HUES64 (cell line): Measurements from ENCODE around the gene JOSD1.

Experiments used
- H3K27ac ChIP-seq: 2 replicates; pipeline ENCODE4 v1.7.0; 2013; ENCODE audit warnings: low read depth, low read length, inconsistent platforms
- H3K27me3 ChIP-seq: 2 replicates; pipeline ENCODE4 v1.6.1; 2013; ENCODE audit warnings: mild to moderate bottlenecking, low read length; ENCODE audit not compliant: insufficient read depth
- H3K36me3 ChIP-seq: 2 replicates; pipeline ENCODE4 v1.6.1; 2013; ENCODE audit warnings: mild to moderate bottlenecking, low read length; ENCODE audit not compliant: insufficient read depth
- H3K4me1 ChIP-seq: 2 replicates; pipeline ENCODE4 v1.6.1; 2013; ENCODE audit warnings: mild to moderate bottlenecking, low read length, moderate library complexity; ENCODE audit not compliant: insufficient read depth
- H3K4me3 ChIP-seq: 2 replicates; pipeline ENCODE4 v1.5.1; 2013; ENCODE audit warnings: mild to moderate bottlenecking, low read length, moderate library complexity
- H3K9ac ChIP-seq: 2 replicates; pipeline ENCODE4 v1.6.1; 2013; ENCODE audit warnings: mild to moderate bottlenecking, low read depth, low read length
- H3K9me3 ChIP-seq: 2 replicates; pipeline ENCODE4 v1.6.1; 2013; ENCODE audit warnings: low read depth, low read length; ENCODE audit not compliant: insufficient read depth
- WGBS: fragments of 150-250, 120-280 bp; methylation state at CpG from one replicate; pipeline ENCODE4 v1.1.7; 2013; ENCODE audit warnings: missing lambda C conversion rate; 5-methylcytosine and 5-hydroxymethylcytosine counted together

Gene JOSD1

DNA sequence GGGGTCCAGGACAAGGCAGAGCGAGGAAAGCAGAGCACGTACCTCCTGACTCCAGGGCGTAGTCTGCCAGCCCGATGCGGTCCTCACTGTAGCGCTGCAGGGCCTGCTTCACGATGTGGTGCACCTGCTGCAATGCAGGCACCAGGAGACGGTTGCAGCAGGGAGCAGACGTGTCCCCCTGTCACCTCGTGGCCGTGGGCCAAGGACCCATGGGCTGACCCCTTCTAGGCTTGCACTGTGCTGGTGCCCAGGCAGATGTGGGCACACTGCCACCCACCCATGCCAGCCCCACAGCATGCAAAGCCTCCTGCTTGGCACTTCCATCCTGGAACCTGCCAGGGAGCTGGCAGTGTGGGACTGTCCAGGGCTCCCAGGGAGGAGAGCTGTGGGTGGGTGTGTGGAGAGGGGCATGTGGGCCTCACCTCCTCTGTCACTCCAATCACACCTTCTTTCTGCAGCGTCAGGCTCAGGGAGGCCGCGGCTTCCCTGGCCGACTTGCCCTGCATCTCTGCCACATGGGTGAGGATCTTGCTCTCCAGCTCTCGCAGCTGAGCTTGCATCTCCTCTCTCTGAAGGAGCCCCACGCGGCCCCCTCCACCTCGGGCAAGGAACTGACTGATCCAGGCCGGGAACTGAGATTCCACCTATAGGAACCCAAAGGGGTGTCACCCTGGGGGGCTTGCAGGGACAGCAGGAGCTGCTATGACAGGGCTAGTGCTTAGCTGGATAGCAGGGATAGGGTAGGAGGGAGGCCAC is 38.7 kb upstream of the JOSD1 start:
- H3K4me1 ChIP-seq = no peaks in the 10 kb centered on the region
- no peaks in the 10 kb centered on the region for H3K27me3 ChIP-seq
- H3K4me3 ChIP-seq = no peak overlapping the region
- H3K36me3 ChIP-seq = peaks cover 36% of the 10 kb centered on the region
- H3K9me3 ChIP-seq = no peaks in the 10 kb centered on the region
- H3K27ac ChIP-seq = no peak overlapping the region
- 95% methylated on average over 20 of the region's 20 CpGs for WGBS
- H3K9ac ChIP-seq = no peak overlapping the region

- WGBS = 96% methylated on average over 18 of the region's 18 CpGs
- H3K9ac ChIP-seq = no peak overlapping the region
- no peak overlapping the region for H3K4me3 ChIP-seq
- H3K36me3 ChIP-seq = peaks cover 43% of the 10 kb centered on the region
- no peak overlapping the region for H3K27ac ChIP-seq
- no peaks in the 10 kb centered on the region for H3K9me3 ChIP-seq
- no peaks in the 10 kb centered on the region for H3K4me1 ChIP-seq
- H3K27me3 ChIP-seq = no peaks in the 10 kb centered on the region
These were observed 37.8 kb upstream of the JOSD1 start for GRCh38 chr22:38738475-38739070.

GRCh38 chr22:38737302-38738060 is 36.7 kb upstream of the JOSD1 start:
- Histone ChIP-seq H3K36me3 (peaks cover 38% of the 10 kb centered on the region), H3K9me3 (no peaks in the 10 kb centered on the region), H3K4me3 (no peak overlapping the region), H3K4me1 (no peaks in the 10 kb centered on the region), H3K9ac (no peak overlapping the region), H3K27me3 (no peaks in the 10 kb centered on the region), H3K27ac (no peak overlapping the region)
- WGBS = 88% methylated on average over 21 of the region's 21 CpGs

GRCh38 chr22:38736257-38736570 is 35.5 kb upstream of the JOSD1 start:
- Histone ChIP-seq H3K27me3 (no peaks in the 10 kb centered on the region), H3K9ac (no peak overlapping the region), H3K4me3 (no peak overlapping the region), H3K27ac (no peak overlapping the region), H3K9me3 (no peaks in the 10 kb centered on the region), H3K4me1 (no peaks in the 10 kb centered on the region), H3K36me3 (peaks cover 40% of the 10 kb centered on the region)
- 92% methylated on average over 7 of the region's 7 CpGs for WGBS

DNA sequence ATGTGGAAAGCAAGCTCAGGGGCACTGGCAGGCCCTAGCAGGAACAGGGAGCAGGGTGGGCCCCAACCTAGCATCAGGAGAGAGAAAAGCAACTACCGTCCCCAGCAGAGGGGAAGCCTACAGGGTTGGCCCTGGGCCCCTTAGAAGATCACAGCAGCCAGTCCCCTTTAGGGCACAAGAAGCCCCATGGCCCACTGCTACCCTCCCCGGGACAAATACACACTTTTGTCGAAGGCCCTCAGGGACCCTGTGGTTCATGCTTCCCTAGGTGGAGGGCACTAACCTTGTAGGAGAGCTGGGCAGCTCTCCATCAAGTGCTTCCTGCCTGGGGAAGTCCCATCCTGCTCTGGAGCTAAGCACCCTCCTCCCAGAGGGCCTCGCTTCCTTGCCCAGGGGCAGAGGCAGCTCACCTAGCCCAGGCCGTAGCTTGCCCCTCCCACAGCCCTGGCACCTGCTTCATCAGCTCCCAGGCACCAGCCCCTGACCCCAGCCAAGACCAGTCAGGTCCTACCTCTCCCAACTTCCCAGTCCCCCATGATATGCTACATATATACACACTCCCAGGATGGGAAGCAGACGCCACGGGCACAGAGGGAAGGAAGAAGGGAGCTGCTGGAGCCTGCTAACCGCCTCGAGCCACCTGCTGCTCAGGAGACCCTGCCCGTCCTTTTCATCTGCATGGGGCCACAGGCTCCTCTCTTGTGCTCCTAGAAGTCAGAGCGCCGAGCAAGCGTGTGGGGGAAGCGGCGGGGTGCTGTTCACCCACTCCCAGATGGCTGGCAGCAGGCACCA is 34.9 kb upstream of the JOSD1 start:
- no peaks in the 10 kb centered on the region for H3K27me3 ChIP-seq
- no peaks in the 10 kb centered on the region for H3K9me3 ChIP-seq
- WGBS = 93% methylated on average over 15 of the region's 15 CpGs
- H3K4me3 ChIP-seq = no peak overlapping the region
- no peaks in the 10 kb centered on the region for H3K4me1 ChIP-seq
- no peak overlapping the region for H3K27ac ChIP-seq
- H3K9ac ChIP-seq = no peak overlapping the region
- H3K36me3 ChIP-seq = peaks cover 40% of the 10 kb centered on the region

- Histone ChIP-seq H3K9me3 (no peaks in the 10 kb centered on the region), H3K4me3 (no peak overlapping the region), H3K27ac (no peak overlapping the region), H3K9ac (no peak overlapping the region), H3K36me3 (peaks cover 42% of the 10 kb centered on the region), H3K4me1 (no peaks in the 10 kb centered on the region), H3K27me3 (no peaks in the 10 kb centered on the region)
- 96% methylated on average over 7 of the region's 7 CpGs for WGBS
These were observed 34.4 kb upstream of the JOSD1 start for GRCh38 chr22:38735126-38735464.

DNA sequence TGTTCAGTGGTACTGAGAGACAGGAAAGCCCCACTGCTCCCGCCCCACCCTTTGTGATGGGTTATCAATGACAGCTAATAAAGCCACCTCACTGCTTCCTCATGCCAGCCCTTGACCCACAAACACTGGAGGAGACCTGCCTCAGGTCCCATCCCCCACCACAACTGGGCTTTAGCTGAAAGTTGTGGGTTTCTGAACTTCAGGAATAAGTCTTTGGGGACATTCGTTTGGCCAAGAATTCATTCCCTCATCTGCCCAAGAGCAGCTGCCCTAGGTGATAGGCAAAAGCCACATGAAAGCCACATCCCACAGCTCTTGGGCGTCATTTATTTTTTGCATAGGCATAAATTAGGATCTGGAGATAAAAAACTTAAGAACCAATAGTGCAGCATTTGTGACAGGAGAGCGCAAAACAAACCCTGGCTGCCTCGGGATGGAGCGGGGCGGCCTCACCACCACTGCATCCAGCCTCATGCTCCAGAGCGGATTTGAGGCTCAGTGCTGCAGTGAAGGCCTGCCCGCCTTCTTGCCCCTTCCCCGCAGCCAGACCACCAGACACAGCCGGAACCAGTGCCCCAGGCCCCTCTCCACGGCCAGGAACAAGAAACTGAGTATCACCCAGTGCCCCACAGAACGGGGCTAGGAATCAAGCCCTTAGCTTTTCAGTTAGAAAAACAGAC is 33.8 kb upstream of the JOSD1 start:
- whole genome bisulfite sequencing = 89% methylated on average over 13 of the region's 13 CpGs
- Histone ChIP-seq H3K9me3 (no peaks in the 10 kb centered on the region), H3K4me3 (no peak overlapping the region), H3K4me1 (no peaks in the 10 kb centered on the region), H3K36me3 (peaks cover 45% of the 10 kb centered on the region), H3K27ac (no peak overlapping the region), H3K27me3 (no peaks in the 10 kb centered on the region), H3K9ac (no peak overlapping the region)

- peaks cover 47% of the 10 kb centered on the region for H3K36me3 ChIP-seq
These were observed 33.1 kb upstream of the JOSD1 start for GRCh38 chr22:38733724-38734381.

DNA sequence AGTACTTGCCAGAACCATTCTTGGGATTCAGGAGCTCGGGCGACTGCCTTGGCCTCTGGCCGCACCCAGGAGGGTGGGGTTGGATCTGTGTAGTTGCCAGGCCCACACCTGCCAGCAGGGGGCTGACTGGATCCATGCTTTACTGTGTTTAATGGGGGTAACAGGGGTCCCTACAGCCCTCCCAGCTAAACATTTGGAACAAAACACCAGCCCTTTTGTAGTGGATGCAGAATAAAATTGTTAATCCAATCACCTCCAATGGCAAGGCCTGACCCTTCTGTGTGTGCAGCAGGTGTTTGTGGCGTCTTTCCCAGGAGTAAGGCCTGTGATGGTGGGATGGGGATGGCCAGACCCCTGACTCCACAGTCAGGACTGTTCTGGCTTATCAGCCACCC is 32.6 kb upstream of the JOSD1 start:
- Histone ChIP-seq H3K9me3 (no peaks in the 10 kb centered on the region), H3K36me3 (peaks cover 47% of the 10 kb centered on the region), H3K4me1 (no peaks in the 10 kb centered on the region), H3K27ac (no peak overlapping the region), H3K27me3 (no peaks in the 10 kb centered on the region), H3K4me3 (no peak overlapping the region), H3K9ac (no peak overlapping the region)
- WGBS = 84% methylated on average over 4 of the region's 4 CpGs

More at GRCh38 chr22:38733724-38734381, 33.1 kb upstream of the JOSD1 start:
- Histone ChIP-seq H3K27ac (no peak overlapping the region), H3K9me3 (no peaks in the 10 kb centered on the region), H3K4me1 (no peaks in the 10 kb centered on the region), H3K9ac (no peak overlapping the region), H3K4me3 (no peak overlapping the region), H3K27me3 (no peaks in the 10 kb centered on the region)
- 96% methylated on average over 8 of the region's 8 CpGs for WGBS

DNA sequence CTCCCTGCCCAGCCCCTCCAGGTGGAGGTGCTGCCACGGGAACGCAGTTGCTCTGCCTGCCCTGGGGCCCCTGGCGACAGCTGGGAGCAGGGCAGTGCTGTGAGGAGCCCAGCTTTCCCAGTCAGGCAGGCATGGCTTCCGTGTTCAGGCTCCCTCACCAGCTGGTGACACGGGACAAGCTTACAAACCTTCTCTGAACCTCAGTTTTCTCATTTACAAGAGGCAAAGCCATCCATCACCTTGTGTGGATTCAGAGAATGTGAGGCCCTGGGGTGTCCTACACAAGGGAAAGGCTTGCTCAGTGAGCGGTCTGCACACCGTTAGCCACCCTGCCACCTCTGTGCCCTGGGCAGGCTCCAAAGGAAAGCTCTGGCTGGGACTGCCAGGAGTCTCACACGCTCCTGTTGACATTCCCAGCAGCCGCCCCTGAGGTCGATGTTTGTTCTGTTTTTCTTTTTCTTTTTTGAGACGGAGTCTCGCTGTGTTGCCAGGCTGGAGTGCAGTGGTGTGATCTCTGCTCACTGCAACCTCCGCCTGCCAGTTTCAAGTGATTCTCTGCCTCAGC is 31.6 kb upstream of the JOSD1 start:
- no peak overlapping the region for H3K9ac ChIP-seq
- no peaks in the 10 kb centered on the region for H3K9me3 ChIP-seq
- H3K4me3 ChIP-seq = no peak overlapping the region
- peaks cover 52% of the 10 kb centered on the region for H3K36me3 ChIP-seq
- WGBS = 90% methylated on average over 13 of the region's 13 CpGs
- H3K27ac ChIP-seq = no peak overlapping the region
- H3K27me3 ChIP-seq = no peaks in the 10 kb centered on the region
- H3K4me1 ChIP-seq = no peaks in the 10 kb centered on the region
